WTC11 (cell line): ENCODE measurements around the gene PIK3CG. TPM values are rescaled to one million over a fixed set of nuclear protein-coding genes. Genes with fewer than 3 reads are reported as not detected.

ENCODE experiments used
- ATAC-seq: fragments of 200-7000 bp; cut with Tn5 transposase; 2 replicates; pipeline ENCODE4 v1.10.0; 2021; ENCODE audit warnings: mild to moderate bottlenecking, moderate library complexity
- CTCF ChIA-PET: fragments of 300-600 bp; sonication (Branson Sonifier 250); formaldehyde crosslinking; loops from one replicate; lab custom pipeline; 2021; ENCODE audit warnings: antibody characterized with exemption; lab: Charles Lee
- POLR2A ChIA-PET: fragments of 350-600 bp; sonication (Branson Sonifier 250); formaldehyde crosslinking; loops from one replicate; lab custom pipeline; 2021; ENCODE audit warnings: antibody characterized with exemption; lab: Charles Lee
- DNase-seq: peaks from one replicate; pipeline ENCODE4 v3.0.0; 2021; ENCODE audit warnings: low spot score
- H3K27ac Mint-ChIP-seq: 2 replicates; pipeline ENCODE4 v1.8.0; 2021; ENCODE audit warnings: mixed read lengths
- H3K27me3 Mint-ChIP-seq: 2 replicates; pipeline ENCODE4 v1.8.0; 2021; ENCODE audit warnings: low read depth, mild to moderate bottlenecking, moderate library complexity, mixed read lengths
- H3K36me3 Mint-ChIP-seq: 2 replicates; pipeline ENCODE4 v1.8.0; 2021; ENCODE audit warnings: mixed read lengths
- H3K4me1 Mint-ChIP-seq: 2 replicates; pipeline ENCODE4 v1.8.0; 2022; ENCODE audit warnings: mixed read lengths
- H3K4me3 Mint-ChIP-seq: 2 replicates; pipeline ENCODE4 v1.8.0; 2021; ENCODE audit warnings: mild to moderate bottlenecking, moderate library complexity, mixed read lengths
- H3K9me3 Mint-ChIP-seq: 2 replicates; pipeline ENCODE4 v1.8.0; 2021; ENCODE audit warnings: mixed read lengths
- AR ChIP-seq: fragments of 250-450 bp; sonication (Bioruptor Pico); IDR thresholded peaks from 2 replicates; pipeline ENCODE4 v1.9.0; 2021; ENCODE audit warnings: mild to moderate bottlenecking
- GABPB1 ChIP-seq: sonication (generic); formaldehyde crosslinking; IDR thresholded peaks from 2 replicates; pipeline ENCODE4 v1.8.1; 2023; ENCODE audit warnings: mild to moderate bottlenecking, missing genetic modification reagents
- MLX ChIP-seq: sonication (generic); formaldehyde crosslinking; IDR thresholded peaks from 2 replicates; pipeline ENCODE4 v1.8.1; 2023; ENCODE audit warnings: mild to moderate bottlenecking, missing genetic modification reagents, moderate library complexity
- NFE2L1 ChIP-seq: sonication (generic); formaldehyde crosslinking; IDR thresholded peaks from 2 replicates; pipeline ENCODE4 v1.8.1; 2023; ENCODE audit warnings: missing genetic modification reagents
- NR1H2 ChIP-seq: sonication (generic); formaldehyde crosslinking; IDR thresholded peaks from 2 replicates; pipeline ENCODE4 v1.9.0; 2021; ENCODE audit warnings: mild to moderate bottlenecking, moderate library complexity, missing genetic modification reagents
- PRDM15 ChIP-seq: sonication (generic); formaldehyde crosslinking; IDR thresholded peaks from 2 replicates; pipeline ENCODE4 v1.8.0; 2022; ENCODE audit warnings: missing genetic modification reagents
- TP53 ChIP-seq: sonication (generic); formaldehyde crosslinking; IDR thresholded peaks from 2 replicates; pipeline ENCODE4 v1.8.1; 2023; ENCODE audit warnings: mild to moderate bottlenecking, missing genetic modification reagents
- ZNF219 ChIP-seq: sonication (generic); formaldehyde crosslinking; IDR thresholded peaks from 2 replicates; pipeline ENCODE4 v1.8.0; 2023; ENCODE audit warnings: missing genetic modification reagents, mild to moderate bottlenecking, borderline replicate concordance
- ZNF232 ChIP-seq: sonication (generic); formaldehyde crosslinking; IDR thresholded peaks from 2 replicates; pipeline ENCODE4 v1.8.0; 2022; ENCODE audit warnings: mild to moderate bottlenecking, missing genetic modification reagents
- ZNF532 ChIP-seq: fragments of 250-450 bp; sonication (Bioruptor Pico); IDR thresholded peaks from 2 replicates; pipeline ENCODE4 v1.9.0; 2021; ENCODE audit warnings: mild to moderate bottlenecking, borderline replicate concordance
- total RNA-seq: library from RNA; stranded (reverse); gene quantifications from 3 replicates; pipeline ENCODE4 v1.2.3, GENCODE V29; 2021

The PIK3CG gene
- total RNA-seq, 1 experiment from 2014 or later = 0.07 TPM

GRCh38 chr7:106818736-106819135 is 46.3 kb upstream of the PIK3CG start:
- Mint-ChIP-seq H3K27ac (no peak overlapping the region), H3K4me1 (peaks cover 3% of the 10 kb centered on the region), H3K27me3 (no peaks in the 10 kb centered on the region; the same call in 1 of the 2 replicates), H3K9me3 (peaks cover 10% of the 10 kb centered on the region), H3K36me3 (no peaks in the 10 kb centered on the region), H3K4me3 (no peak overlapping the region)
- no peak for DNase-seq
- no peak for ATAC-seq
- ChIA-PET POLR2A (no interaction called here), CTCF (interaction anchor here (1.2 kb wide), 1 partner anchor 642 kb away, joined by 3 read pairs; no protein-coding TSS in a partner anchor)
- TF ChIP-seq MLX (CRISPR knock-in tag) = no peak
- TF ChIP-seq GABPB1 = no peak
- no peak for TF ChIP-seq AR
- no peak for TF ChIP-seq NR1H2
- no peak for TF ChIP-seq PRDM15 (CRISPR knock-in tag)
- no peak for TF ChIP-seq NFE2L1 (CRISPR knock-in tag)
- TF ChIP-seq, all 79 proteins: peak for 0

GRCh38 chr7:106819546-106819945 is 45.5 kb upstream of the PIK3CG start:
- DNase-seq = no peak
- no peaks in the 10 kb centered on the region for H3K36me3 Mint-ChIP-seq
- ChIA-PET POLR2A (no interaction called here), CTCF (interaction anchor here (1.2 kb wide), 1 partner anchor 643 kb away, joined by 3 read pairs; no protein-coding TSS in a partner anchor)
- no peak for TF ChIP-seq ZNF232 (CRISPR knock-in tag)
- TF ChIP-seq ZNF532 (CRISPR knock-in tag) = no peak
- no peak for TF ChIP-seq ZNF219 (CRISPR knock-in tag)
- no peak for TF ChIP-seq TP53
- no peak overlapping the region for H3K27ac Mint-ChIP-seq
- ATAC-seq = no peak
- H3K9me3 Mint-ChIP-seq = peaks cover 13% of the 10 kb centered on the region
- no peak overlapping the region for H3K4me3 Mint-ChIP-seq
- H3K4me1 Mint-ChIP-seq = no peaks in the 10 kb centered on the region
- H3K27me3 Mint-ChIP-seq = no peaks in the 10 kb centered on the region; the same call in 1 of the 2 replicates
